Stomach (tissue), 4 donors: ENCODE data around the gene TMEM44.

Experiments used
- POLR2A ChIP-seq, 4 donors: fragments of 450-650 bp; IDR thresholded peaks; one replicate each; pipeline ENCODE4 v1.6.1; 2016; ENCODE audit warnings: antibody characterized with exemption in 4 of 4, control low read depth in 2 of 4, mild to moderate bottlenecking in 1 of 4, moderate library complexity in 1 of 4
- POLR2AphosphoS5 ChIP-seq, 3 donors: sonication (generic); formaldehyde crosslinking; IDR thresholded peaks; one replicate each; pipeline ENCODE4 v1.6.1; 2016; ENCODE audit warnings: antibody characterized with exemption in 3 of 3
- TF ChIP-seq, protein P1 (sequence below), 7 experiments: fragments of 450-650 bp in 4 of 7; fragments of 200-600 bp in 3 of 7; sonication (generic) in 3 of 7; IDR thresholded peaks; one replicate each; pipeline ENCODE4 v1.5.1; 2016 to 2019; ENCODE audit warnings: antibody characterized with exemption in 7 of 7, control low read depth in 2 of 7, mild to moderate bottlenecking in 1 of 7

DNA sequence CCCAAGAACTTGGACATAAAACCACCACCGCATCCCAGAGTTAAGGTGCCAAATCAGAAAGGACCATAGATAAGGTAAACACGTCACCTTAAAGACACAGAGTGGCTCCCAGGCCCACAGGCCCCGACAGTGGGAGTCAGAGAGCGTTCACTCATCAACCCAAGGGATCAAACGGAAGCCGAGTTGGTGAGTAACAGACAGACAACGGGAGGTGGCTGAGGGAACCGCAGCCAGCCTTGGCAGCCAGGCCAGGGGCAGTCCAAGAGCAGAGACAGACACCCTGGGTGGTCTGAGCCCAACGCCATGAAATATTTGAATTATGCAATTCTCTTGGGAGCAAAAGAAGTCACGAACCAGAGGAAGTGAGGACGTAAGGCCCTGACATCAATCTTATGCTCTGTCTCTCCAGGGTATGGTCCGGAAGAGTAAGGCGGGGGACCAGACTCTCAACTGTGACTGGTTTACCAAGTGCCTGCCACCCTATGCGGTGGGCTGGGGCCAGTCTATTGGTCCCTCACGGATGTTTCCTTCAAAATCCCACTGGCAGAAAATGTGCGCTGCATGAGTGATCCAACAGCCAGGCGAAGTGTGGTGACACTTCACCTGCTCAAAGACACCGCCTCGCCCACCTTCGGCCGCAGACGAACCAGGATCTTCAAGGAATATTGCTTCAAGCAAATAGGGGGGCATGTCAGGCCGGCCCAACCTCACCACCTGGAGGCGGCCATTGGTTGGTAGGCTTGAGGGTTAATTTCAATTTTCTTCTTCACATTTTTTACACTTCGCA is 34.3 kb downstream of the TMEM44 start:
- TF ChIP-seq, protein P1, sequence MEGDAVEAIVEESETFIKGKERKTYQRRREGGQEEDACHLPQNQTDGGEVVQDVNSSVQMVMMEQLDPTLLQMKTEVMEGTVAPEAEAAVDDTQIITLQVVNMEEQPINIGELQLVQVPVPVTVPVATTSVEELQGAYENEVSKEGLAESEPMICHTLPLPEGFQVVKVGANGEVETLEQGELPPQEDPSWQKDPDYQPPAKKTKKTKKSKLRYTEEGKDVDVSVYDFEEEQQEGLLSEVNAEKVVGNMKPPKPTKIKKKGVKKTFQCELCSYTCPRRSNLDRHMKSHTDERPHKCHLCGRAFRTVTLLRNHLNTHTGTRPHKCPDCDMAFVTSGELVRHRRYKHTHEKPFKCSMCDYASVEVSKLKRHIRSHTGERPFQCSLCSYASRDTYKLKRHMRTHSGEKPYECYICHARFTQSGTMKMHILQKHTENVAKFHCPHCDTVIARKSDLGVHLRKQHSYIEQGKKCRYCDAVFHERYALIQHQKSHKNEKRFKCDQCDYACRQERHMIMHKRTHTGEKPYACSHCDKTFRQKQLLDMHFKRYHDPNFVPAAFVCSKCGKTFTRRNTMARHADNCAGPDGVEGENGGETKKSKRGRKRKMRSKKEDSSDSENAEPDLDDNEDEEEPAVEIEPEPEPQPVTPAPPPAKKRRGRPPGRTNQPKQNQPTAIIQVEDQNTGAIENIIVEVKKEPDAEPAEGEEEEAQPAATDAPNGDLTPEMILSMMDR (IDR thresholded peaks at IDR 0.05), result no peak
- no peak for TF ChIP-seq POLR2AphosphoS5 (IDR thresholded peaks at IDR 0.05)
- no peak for TF ChIP-seq POLR2A (IDR thresholded peaks at IDR 0.05)
